NCI-H2107 treated with DMSO at 0.1 percent for 48 hours (cell line): ENCODE data around the gene BTG2.
A peak's percentile ranks its signal among the peaks of the same experiment; 100 is the strongest.

Experiments
- DNase-seq: peaks from one replicate; lab custom pipeline; 2025; ENCODE audit not compliant: unreplicated experiment; lab: John Stamatoyannopoulos, UW

BTG2 gene

GRCh38 chr1:203338335-203339036 is 33.2 kb downstream of the BTG2 start:
- DNase-seq = peak; percentile 53

- DNase-seq = peak; percentile 73
Observed at GRCh38 chr1:203340112-203340790, 34.9 kb downstream of the BTG2 start.

GRCh38 chr1:203342192-203342940 is 37.0 kb downstream of the BTG2 start:
- peak; percentile 54 for DNase-seq

GRCh38 chr1:203343956-203344754 is 38.8 kb downstream of the BTG2 start:
- DNase-seq = no peak

- peak; percentile 31 for DNase-seq
Observed at GRCh38 chr1:203346060-203346768, 40.9 kb downstream of the BTG2 start.

GRCh38 chr1:203346769-203347102 is 41.4 kb downstream of the BTG2 start:
- DNase-seq = no peak

- no peak for DNase-seq
Observed at GRCh38 chr1:203349166-203349565, 43.8 kb downstream of the BTG2 start.

GRCh38 chr1:203349773-203350524 is 44.6 kb downstream of the BTG2 start:
- DNase-seq = no peak

GRCh38 chr1:203351037-203351625 is 45.8 kb downstream of the BTG2 start, which contains the start of gene FMOD:
Gene FMOD, minus strand, starts transcription at chr1:203351122. Its CDS starts 2,852 bp downstream, at chr1:203348270.
- no peak for DNase-seq

- no peak for DNase-seq
Observed at GRCh38 chr1:203353486-203353885, 48.2 kb downstream of the BTG2 start.

GRCh38 chr1:203354246-203354645 is 48.9 kb downstream of the BTG2 start:
- DNase-seq = no peak

GRCh38 chr1:203359010-203359571 is 53.8 kb downstream of the BTG2 start:
- DNase-seq = no peak
